A549 (cell line): Measurements from ENCODE around the gene ITSN1. TPM values are rescaled to one million over a fixed set of nuclear protein-coding genes. Genes with fewer than 3 reads are reported as not detected.

Experiments
- ATAC-seq, 2 experiments: fragments of 200-7000 bp in 1 of 2; fragments of >200 bp in 1 of 2; cut with Nextera tagmentation in 1 of 2; cut with Tn5 transposase in 1 of 2; 3 replicates each; pipeline versions ENCODE4 v1.8.0 to v1.9.1; 2018 to 2020; ENCODE audit warnings: mild to moderate bottlenecking in 1 of 2, moderate library complexity in 1 of 2
- CTCF ChIA-PET: fragments of 300-600 bp; sonication (Branson Sonifier 250); formaldehyde crosslinking; extraction: SDS; loops from one replicate; lab custom pipeline; 2021; ENCODE audit warnings: antibody characterized with exemption, inconsistent platforms; lab: Yijun Ruan, JAX
- POLR2A ChIA-PET: fragments of 350-600 bp; formaldehyde crosslinking; extraction: SDS; loops from one replicate; lab custom pipeline; 2021; ENCODE audit warnings: antibody characterized with exemption, inconsistent platforms; lab: Yijun Ruan, JAX
- DNase-seq, 2 experiments: peaks; one replicate each; pipeline versions ENCODE4 v3.0.0 to v3.0.0-alpha.2; 2011 to 2016; ENCODE audit warnings: low read depth in 1 of 2, low spot score in 1 of 2
- FAIRE-seq: peaks from 2 replicates; lab custom pipeline; 2011; peaks lifted over from hg19 to GRCh38; lab: Jason Lieb, UNC
- H3K27ac ChIP-seq, 2 experiments: fragments of >200 bp; sonication (Bioruptor Twin); formaldehyde crosslinking; 3 replicates each; pipeline ENCODE4 v1.5.1; 2016 to 2017
- H3K4me1 ChIP-seq: fragments of >200 bp; sonication (Bioruptor Twin); formaldehyde crosslinking; 3 replicates; pipeline ENCODE4 v1.6.1; 2016
- H3K4me2 ChIP-seq: fragments of >200 bp; sonication (Bioruptor Twin); formaldehyde crosslinking; 3 replicates; pipeline ENCODE4 v1.6.1; 2016
- H3K4me3 ChIP-seq: fragments of >200 bp; sonication (Bioruptor Twin); formaldehyde crosslinking; 3 replicates; pipeline ENCODE4 v1.5.1; 2016
- H3K9me3 ChIP-seq: fragments of >200 bp; sonication (Bioruptor Twin); formaldehyde crosslinking; 3 replicates; pipeline ENCODE4 v1.6.1; 2016
- BHLHE40 ChIP-seq: IDR thresholded peaks from 2 replicates; pipeline ENCODE4 v1.6.1; 2012; ENCODE audit warnings: low read depth, low read length, inconsistent platforms
- CBX8 ChIP-seq: fragments of 200-600 bp; sonication (generic); IDR thresholded peaks from 2 replicates; pipeline ENCODE4 v1.6.1; 2016
- CHD2 ChIP-seq: fragments of 150-350 bp; IDR thresholded peaks from 2 replicates; pipeline ENCODE4 v1.6.1; 2014; ENCODE audit warnings: low read length; ENCODE audit not compliant: partially characterized antibody
- CHD4 ChIP-seq: fragments of 200-600 bp; sonication (generic); IDR thresholded peaks from 2 replicates; pipeline ENCODE4 v1.6.1; 2016; ENCODE audit warnings: antibody characterized with exemption, mild to moderate bottlenecking, borderline replicate concordance
- CTCF ChIP-seq: fragments of >200 bp; sonication (Bioruptor Twin); formaldehyde crosslinking; IDR thresholded peaks from 3 replicates; pipeline ENCODE4 v1.5.1; 2016
- E2F6 ChIP-seq: IDR thresholded peaks from 2 replicates; pipeline ENCODE4 v1.6.1; 2012; ENCODE audit warnings: low read depth, borderline replicate concordance
- EHF ChIP-seq: fragments of 250-450 bp; sonication (Bioruptor Pico); IDR thresholded peaks from 2 replicates; pipeline ENCODE4 v1.5.0; 2020; ENCODE audit warnings: mild to moderate bottlenecking
- EHMT2 ChIP-seq: fragments of 200-600 bp; sonication (generic); IDR thresholded peaks from 2 replicates; pipeline ENCODE4 v1.6.1; 2016; ENCODE audit warnings: antibody characterized with exemption, low read depth, mild to moderate bottlenecking, moderate library complexity
- ELK1 ChIP-seq: fragments of 150-350 bp; IDR thresholded peaks from 2 replicates; pipeline ENCODE4 v1.6.1; 2014; ENCODE audit warnings: low read depth, mild to moderate bottlenecking, low read length
- EP300 ChIP-seq, 2 experiments: fragments of >200 bp; sonication (Bioruptor Twin); formaldehyde crosslinking; IDR thresholded peaks; 2 replicates in 1 of 2; 3 replicates in 1 of 2; pipeline ENCODE4 v1.6.1; 2016 to 2017
- ESRRA ChIP-seq: fragments of 150-350 bp; IDR thresholded peaks from 2 replicates; pipeline ENCODE4 v1.6.1; 2014; ENCODE audit warnings: mild to moderate bottlenecking, low read length, borderline replicate concordance
- HEYL ChIP-seq: fragments of 250-450 bp; sonication (Bioruptor Pico); IDR thresholded peaks from 2 replicates; pipeline ENCODE4 v1.8.0; 2021; ENCODE audit warnings: mild to moderate bottlenecking, moderate library complexity
- HOXA7 ChIP-seq: fragments of 250-450 bp; sonication (Bioruptor Pico); IDR thresholded peaks from 2 replicates; pipeline ENCODE4 v1.5.0; 2020; ENCODE audit warnings: mild to moderate bottlenecking, moderate library complexity
- HOXB13 ChIP-seq: fragments of 250-450 bp; sonication (Bioruptor Pico); IDR thresholded peaks from 2 replicates; pipeline ENCODE4 v1.5.0; 2020; ENCODE audit warnings: low read depth, mild to moderate bottlenecking, moderate library complexity
- MAZ ChIP-seq: fragments of 150-350 bp; IDR thresholded peaks from 2 replicates; pipeline ENCODE4 v1.6.1; 2014; ENCODE audit warnings: antibody characterized with exemption, low read depth, low read length, borderline replicate concordance
- NFE2L2 ChIP-seq: fragments of 150-350 bp; conservative IDR thresholded peaks from 2 replicates; pipeline ENCODE4 v1.6.1; 2014; ENCODE audit warnings: low read length
- NR3C1 ChIP-seq: fragments of >200 bp; sonication (Bioruptor Twin); formaldehyde crosslinking; IDR thresholded peaks from 3 replicates; pipeline ENCODE4 v1.6.1; 2017
- PBX3 ChIP-seq: IDR thresholded peaks from 2 replicates; pipeline ENCODE4 v1.6.1; 2012
- PHF8 ChIP-seq: fragments of 200-600 bp; sonication (generic); IDR thresholded peaks from 2 replicates; pipeline ENCODE4 v1.6.1; 2016; ENCODE audit warnings: low read depth, mild to moderate bottlenecking, antibody characterized with exemption, moderate library complexity, borderline replicate concordance
- POLR2A ChIP-seq: IDR thresholded peaks from 2 replicates; pipeline ENCODE4 v1.6.1; 2012; ENCODE audit warnings: mild to moderate bottlenecking, low read length
- POLR2AphosphoS2 ChIP-seq: conservative IDR thresholded peaks from 2 replicates; pipeline ENCODE4 v1.6.1; 2012; ENCODE audit warnings: low read length, improper control_type of control experiment, inconsistent platforms
- RAD21 ChIP-seq, 2 experiments: fragments of >200 bp in 1 of 2; sonication (Bioruptor Twin) in 1 of 2; formaldehyde crosslinking in 1 of 2; IDR thresholded peaks in 1 of 2; conservative IDR thresholded peaks in 1 of 2; 2 replicates in 1 of 2; 3 replicates in 1 of 2; pipeline ENCODE4 v1.6.1; 2012 to 2018; ENCODE audit warnings: inconsistent platforms in 1 of 2
- RARB ChIP-seq: fragments of 250-450 bp; sonication (Bioruptor Pico); IDR thresholded peaks from 2 replicates; pipeline ENCODE4 v1.8.0; 2021; ENCODE audit warnings: mild to moderate bottlenecking, moderate library complexity
- RCOR1 ChIP-seq: fragments of 150-350 bp; IDR thresholded peaks from 2 replicates; pipeline ENCODE4 v1.6.1; 2014; ENCODE audit warnings: antibody characterized with exemption, low read length, low read depth
- RNF2 ChIP-seq: fragments of 200-600 bp; sonication (generic); IDR thresholded peaks from 2 replicates; pipeline ENCODE4 v1.6.1; 2016; ENCODE audit warnings: low read depth, mild to moderate bottlenecking, antibody characterized with exemption, moderate library complexity, borderline replicate concordance
- SREBF2 ChIP-seq: fragments of 450-650 bp; IDR thresholded peaks from 2 replicates; pipeline ENCODE4 v1.6.1; 2014; ENCODE audit warnings: mild to moderate bottlenecking, moderate library complexity
- TFCP2L1 ChIP-seq: fragments of 250-450 bp; sonication (Bioruptor Pico); IDR thresholded peaks from 2 replicates; pipeline ENCODE4 v1.5.0; 2021; ENCODE audit warnings: mild to moderate bottlenecking
- USF2 ChIP-seq: fragments of 450-650 bp; IDR thresholded peaks from 2 replicates; pipeline ENCODE4 v1.6.1; 2014; ENCODE audit warnings: antibody characterized with exemption
- ZNF302 ChIP-seq: fragments of 250-450 bp; sonication (Bioruptor Pico); IDR thresholded peaks from 2 replicates; pipeline ENCODE4 v1.9.0; 2021; ENCODE audit warnings: inconsistent platforms, mild to moderate bottlenecking, moderate library complexity
- WGBS: methylation state at CpG from one replicate; pipeline ENCODE4 v1.1.6; 2017; ENCODE audit errors: missing lambda C conversion rate; 5-methylcytosine and 5-hydroxymethylcytosine counted together
- polyA plus RNA-seq, 4 experiments: library from polyadenylated mRNA; depleted of rRNA in 3 of 4; stranded (reverse); fragments of >200 nt; fragmentation: RNase III in 1 of 4; extraction: RNeasy Plus Mini Kit Qiagen cat#74134 plus additional on column Dnase treatment in 1 of 4; gene quantifications; 2 replicates in 3 of 4; 3 replicates in 1 of 4; pipeline ENCODE4 v1.2.3, GENCODE V29; 2011 to 2017

The ITSN1 gene
- polyA plus RNA-seq, 2 of the 4 experiments (the other 2 are of a cell fraction): 15.2 to 23.7 TPM

- H3K4me1 ChIP-seq: peaks cover 43% of the 10 kb centered on the region
- no peaks in the 10 kb centered on the region for H3K9me3 ChIP-seq
- H3K27ac ChIP-seq: peak overlapping the region in 1 of 2 experiments; percentile 43; a peak in 1 of 6 replicates
- ChIA-PET POLR2A (no interaction called here), CTCF (no interaction called here)
- no peak for TF ChIP-seq TFCP2L1 (CRISPR knock-in tag)
- no peak for TF ChIP-seq EHF (CRISPR knock-in tag)
- TF ChIP-seq EHMT2: no peak
- TF ChIP-seq CTCF: no peak
- TF ChIP-seq CHD4: no peak
- no peak for TF ChIP-seq POLR2AphosphoS2
- no peak for TF ChIP-seq HEYL (CRISPR knock-in tag)
- TF ChIP-seq PBX3: no peak
- TF ChIP-seq SREBF2: no peak
- no peak for TF ChIP-seq RAD21 (conservative IDR thresholded peaks at IDR 0.05 in 1 of 2, IDR thresholded peaks at IDR 0.05 in 1 of 2)
- TF ChIP-seq ELK1: no peak
- TF ChIP-seq USF2: no peak
- no peak for TF ChIP-seq RNF2
- TF ChIP-seq CBX8: no peak
- TF ChIP-seq EP300 (IDR thresholded peaks at IDR 0.05): no peak
- no peak for TF ChIP-seq RCOR1
- TF ChIP-seq BHLHE40: no peak
- TF ChIP-seq ZNF302 (CRISPR knock-in tag): no peak
- TF ChIP-seq HOXB13 (CRISPR knock-in tag): no peak
- no peak for TF ChIP-seq NFE2L2
- peak; percentile 39 to 81; a peak in 3 of 6 replicates for ATAC-seq
- no peak for FAIRE-seq
- peak in 1 of 2 experiments; percentile 65 for DNase-seq
- peak overlapping the region; percentile 51 for H3K4me2 ChIP-seq
- no peak overlapping the region for H3K4me3 ChIP-seq
- WGBS: 45% methylated on average over 4 of the region's 5 CpGs
Measured at GRCh38 chr21:33799378-33800090, 157.2 kb downstream of the ITSN1 start.

GRCh38 chr21:33800753-33801423, 158.6 kb downstream of the ITSN1 start:
- ChIA-PET POLR2A (no interaction called here), CTCF (no interaction called here)
- H3K4me2 ChIP-seq: peak overlapping the region; percentile 60
- no peak overlapping the region for H3K4me3 ChIP-seq
- H3K4me1 ChIP-seq: peaks cover 43% of the 10 kb centered on the region
- no peaks in the 10 kb centered on the region for H3K9me3 ChIP-seq
- DNase-seq (no peak), ATAC-seq (no peak), FAIRE-seq (no peak)
- WGBS: 98% methylated on average over 5 of the region's 5 CpGs
- peak overlapping the region in 1 of 2 experiments; percentile 71; a peak in 3 of 6 replicates for H3K27ac ChIP-seq
- TF ChIP-seq E2F6 (no peak), CHD2 (no peak), HOXA7 (no peak), PHF8 (no peak), RARB (CRISPR knock-in tag) (no peak), BHLHE40 (no peak), CBX8 (no peak), MAZ (no peak), POLR2A (no peak), RAD21 (conservative IDR thresholded peaks at IDR 0.05 in 1 of 2, IDR thresholded peaks at IDR 0.05 in 1 of 2) (no peak), ESRRA (no peak), EP300 (IDR thresholded peaks at IDR 0.05) (no peak), NR3C1 (no peak), USF2 (no peak)
